A549 (cell line): ENCODE data around the gene RNF220. TPM values are rescaled to one million over a fixed set of nuclear protein-coding genes. Genes with fewer than 3 reads are reported as not detected.

Experiments
- ATAC-seq, 2 experiments: fragments of 200-7000 bp in 1 of 2; fragments of >200 bp in 1 of 2; cut with Nextera tagmentation in 1 of 2; cut with Tn5 transposase in 1 of 2; 3 replicates each; pipeline versions ENCODE4 v1.8.0 to v1.9.1; 2018 to 2020; ENCODE audit warnings: mild to moderate bottlenecking in 1 of 2, moderate library complexity in 1 of 2
- CTCF ChIA-PET: fragments of 300-600 bp; sonication (Branson Sonifier 250); formaldehyde crosslinking; extraction: SDS; loops from one replicate; lab custom pipeline; 2021; ENCODE audit warnings: antibody characterized with exemption, inconsistent platforms; lab: Yijun Ruan, JAX
- POLR2A ChIA-PET: fragments of 350-600 bp; formaldehyde crosslinking; extraction: SDS; loops from one replicate; lab custom pipeline; 2021; ENCODE audit warnings: antibody characterized with exemption, inconsistent platforms; lab: Yijun Ruan, JAX
- DNase-seq, 2 experiments: peaks; one replicate each; pipeline versions ENCODE4 v3.0.0 to v3.0.0-alpha.2; 2011 to 2016; ENCODE audit warnings: low read depth in 1 of 2, low spot score in 1 of 2
- FAIRE-seq: peaks from 2 replicates; lab custom pipeline; 2011; peaks lifted over from hg19 to GRCh38; lab: Jason Lieb, UNC
- H3K27ac ChIP-seq, 2 experiments: fragments of >200 bp; sonication (Bioruptor Twin); formaldehyde crosslinking; 3 replicates each; pipeline ENCODE4 v1.5.1; 2016 to 2017
- H3K4me1 ChIP-seq: fragments of >200 bp; sonication (Bioruptor Twin); formaldehyde crosslinking; 3 replicates; pipeline ENCODE4 v1.6.1; 2016
- H3K4me2 ChIP-seq: fragments of >200 bp; sonication (Bioruptor Twin); formaldehyde crosslinking; 3 replicates; pipeline ENCODE4 v1.6.1; 2016
- H3K4me3 ChIP-seq: fragments of >200 bp; sonication (Bioruptor Twin); formaldehyde crosslinking; 3 replicates; pipeline ENCODE4 v1.5.1; 2016
- H3K9me3 ChIP-seq: fragments of >200 bp; sonication (Bioruptor Twin); formaldehyde crosslinking; 3 replicates; pipeline ENCODE4 v1.6.1; 2016
- BHLHE40 ChIP-seq: IDR thresholded peaks from 2 replicates; pipeline ENCODE4 v1.6.1; 2012; ENCODE audit warnings: low read depth, low read length, inconsistent platforms
- CBX2 ChIP-seq: fragments of 200-600 bp; sonication (generic); IDR thresholded peaks from 2 replicates; pipeline ENCODE4 v1.6.1; 2016; ENCODE audit warnings: low read depth, mild to moderate bottlenecking, borderline replicate concordance
- CBX8 ChIP-seq: fragments of 200-600 bp; sonication (generic); IDR thresholded peaks from 2 replicates; pipeline ENCODE4 v1.6.1; 2016
- CEBPB ChIP-seq, 2 experiments: fragments of >200 bp in 1 of 2; sonication (Bioruptor Twin) in 1 of 2; formaldehyde crosslinking in 1 of 2; IDR thresholded peaks; 2 replicates each; pipeline ENCODE4 v1.6.1; 2012 to 2016
- CHD2 ChIP-seq: fragments of 150-350 bp; IDR thresholded peaks from 2 replicates; pipeline ENCODE4 v1.6.1; 2014; ENCODE audit warnings: low read length; ENCODE audit not compliant: partially characterized antibody
- CHD4 ChIP-seq: fragments of 200-600 bp; sonication (generic); IDR thresholded peaks from 2 replicates; pipeline ENCODE4 v1.6.1; 2016; ENCODE audit warnings: antibody characterized with exemption, mild to moderate bottlenecking, borderline replicate concordance
- E2F6 ChIP-seq: IDR thresholded peaks from 2 replicates; pipeline ENCODE4 v1.6.1; 2012; ENCODE audit warnings: low read depth, borderline replicate concordance
- EHF ChIP-seq: fragments of 250-450 bp; sonication (Bioruptor Pico); IDR thresholded peaks from 2 replicates; pipeline ENCODE4 v1.5.0; 2020; ENCODE audit warnings: mild to moderate bottlenecking
- EHMT2 ChIP-seq: fragments of 200-600 bp; sonication (generic); IDR thresholded peaks from 2 replicates; pipeline ENCODE4 v1.6.1; 2016; ENCODE audit warnings: antibody characterized with exemption, low read depth, mild to moderate bottlenecking, moderate library complexity
- ELK1 ChIP-seq: fragments of 150-350 bp; IDR thresholded peaks from 2 replicates; pipeline ENCODE4 v1.6.1; 2014; ENCODE audit warnings: low read depth, mild to moderate bottlenecking, low read length
- EP300 ChIP-seq, 2 experiments: fragments of >200 bp; sonication (Bioruptor Twin); formaldehyde crosslinking; IDR thresholded peaks; 2 replicates in 1 of 2; 3 replicates in 1 of 2; pipeline ENCODE4 v1.6.1; 2016 to 2017
- ESRRA ChIP-seq: fragments of 150-350 bp; IDR thresholded peaks from 2 replicates; pipeline ENCODE4 v1.6.1; 2014; ENCODE audit warnings: mild to moderate bottlenecking, low read length, borderline replicate concordance
- FOXS1 ChIP-seq: fragments of 250-450 bp; sonication (Bioruptor Pico); IDR thresholded peaks from 2 replicates; pipeline ENCODE4 v1.5.0; 2020; ENCODE audit warnings: mild to moderate bottlenecking, moderate library complexity
- GATA3 ChIP-seq: IDR thresholded peaks from 2 replicates; pipeline ENCODE4 v1.6.1; 2012; ENCODE audit warnings: borderline replicate concordance
- HDAC2 ChIP-seq: fragments of 200-600 bp; sonication (generic); IDR thresholded peaks from 2 replicates; pipeline ENCODE4 v1.6.1; 2016
- HEYL ChIP-seq: fragments of 250-450 bp; sonication (Bioruptor Pico); IDR thresholded peaks from 2 replicates; pipeline ENCODE4 v1.8.0; 2021; ENCODE audit warnings: mild to moderate bottlenecking, moderate library complexity
- HOXB5 ChIP-seq: fragments of 250-450 bp; sonication (Bioruptor Pico); IDR thresholded peaks from 2 replicates; pipeline ENCODE4 v1.5.0; 2020; ENCODE audit warnings: mild to moderate bottlenecking, moderate library complexity
- KDM1A ChIP-seq: fragments of 200-600 bp; sonication (generic); IDR thresholded peaks from 2 replicates; pipeline ENCODE4 v1.6.1; 2016; ENCODE audit warnings: low read depth, mild to moderate bottlenecking
- MAFK ChIP-seq: fragments of 450-650 bp; IDR thresholded peaks from 2 replicates; pipeline ENCODE4 v1.6.1; 2014; ENCODE audit not compliant: partially characterized antibody
- POLR2AphosphoS2 ChIP-seq: conservative IDR thresholded peaks from 2 replicates; pipeline ENCODE4 v1.6.1; 2012; ENCODE audit warnings: low read length, improper control_type of control experiment, inconsistent platforms
- RAD21 ChIP-seq, 2 experiments: fragments of >200 bp in 1 of 2; sonication (Bioruptor Twin) in 1 of 2; formaldehyde crosslinking in 1 of 2; IDR thresholded peaks in 1 of 2; conservative IDR thresholded peaks in 1 of 2; 2 replicates in 1 of 2; 3 replicates in 1 of 2; pipeline ENCODE4 v1.6.1; 2012 to 2018; ENCODE audit warnings: inconsistent platforms in 1 of 2
- RFX5 ChIP-seq: fragments of 450-650 bp; IDR thresholded peaks from 2 replicates; pipeline ENCODE4 v1.7.1; 2014; ENCODE audit warnings: antibody characterized with exemption, mild to moderate bottlenecking, moderate library complexity
- SREBF2 ChIP-seq: fragments of 450-650 bp; IDR thresholded peaks from 2 replicates; pipeline ENCODE4 v1.6.1; 2014; ENCODE audit warnings: mild to moderate bottlenecking, moderate library complexity
- ZC3H11A ChIP-seq: fragments of 450-650 bp; IDR thresholded peaks from 2 replicates; pipeline ENCODE4 v1.6.1; 2014; ENCODE audit warnings: antibody characterized with exemption, mild to moderate bottlenecking
- ZFP36 ChIP-seq: fragments of 450-650 bp; IDR thresholded peaks from 2 replicates; pipeline ENCODE4 v1.6.1; 2014; ENCODE audit warnings: borderline replicate concordance; ENCODE audit not compliant: partially characterized antibody
- WGBS: methylation state at CpG from one replicate; pipeline ENCODE4 v1.1.6; 2017; ENCODE audit errors: missing lambda C conversion rate; 5-methylcytosine and 5-hydroxymethylcytosine counted together
- polyA plus RNA-seq, 4 experiments: library from polyadenylated mRNA; depleted of rRNA in 3 of 4; stranded (reverse); fragments of >200 nt; fragmentation: RNase III in 1 of 4; extraction: RNeasy Plus Mini Kit Qiagen cat#74134 plus additional on column Dnase treatment in 1 of 4; gene quantifications; 2 replicates in 3 of 4; 3 replicates in 1 of 4; pipeline ENCODE4 v1.2.3, GENCODE V29; 2011 to 2017

Gene RNF220
- polyA plus RNA-seq, 2 of the 4 experiments (the other 2 are of a cell fraction), result 53.4 to 54.5 TPM

- no peak for ATAC-seq
- TF ChIP-seq MAFK, result no peak
- TF ChIP-seq HOXB5 (CRISPR knock-in tag), result no peak
- TF ChIP-seq BHLHE40, result no peak
- TF ChIP-seq CBX2, result no peak
- no peak for TF ChIP-seq RAD21 (conservative IDR thresholded peaks at IDR 0.05 in 1 of 2, IDR thresholded peaks at IDR 0.05 in 1 of 2)
- no peak for TF ChIP-seq EHF (CRISPR knock-in tag)
- TF ChIP-seq ZC3H11A, result no peak
- TF ChIP-seq GATA3, result no peak
- TF ChIP-seq EP300 (IDR thresholded peaks at IDR 0.05), result no peak
- TF ChIP-seq ESRRA, result no peak
- no peak for TF ChIP-seq ELK1
- no peak for TF ChIP-seq ZFP36
- TF ChIP-seq EHMT2, result no peak
- TF ChIP-seq, all 56 proteins: peak for 0
- FAIRE-seq (no peak), DNase-seq (no peak)
- H3K27ac ChIP-seq, result no peak overlapping the region
- H3K9me3 ChIP-seq, result no peaks in the 10 kb centered on the region
- H3K4me2 ChIP-seq, result no peak overlapping the region
- CTCF ChIA-PET, result interaction anchor here (1.0 kb wide), 1 partner anchor 12 kb away, joined by 3 read pairs; no protein-coding TSS in a partner anchor
- 83% methylated on average over 23 of the region's 23 CpGs for whole genome bisulfite sequencing
- H3K4me1 ChIP-seq, result no peaks in the 10 kb centered on the region
- POLR2A ChIA-PET, result no interaction called here
- no peak overlapping the region for H3K4me3 ChIP-seq
These were observed 118.8 kb downstream of the RNF220 start for GRCh38 chr1:44523593-44524591.

- 81% methylated on average over 20 of the region's 20 CpGs for WGBS
- ATAC-seq (no peak), FAIRE-seq (no peak), DNase-seq (no peak)
- POLR2A ChIA-PET, result no interaction called here
- CTCF ChIA-PET, result no interaction called here
- Histone ChIP-seq H3K4me3 (no peak overlapping the region), H3K4me2 (no peak overlapping the region), H3K27ac (no peak overlapping the region), H3K4me1 (no peaks in the 10 kb centered on the region), H3K9me3 (no peaks in the 10 kb centered on the region)
- TF ChIP-seq CBX8 (no peak), RFX5 (no peak), POLR2AphosphoS2 (no peak), CHD2 (no peak), HDAC2 (no peak), FOXS1 (no peak), CBX2 (no peak), SREBF2 (no peak), CEBPB (IDR thresholded peaks at IDR 0.05) (no peak), HEYL (CRISPR knock-in tag) (no peak), E2F6 (no peak), CHD4 (no peak), MAFK (no peak), KDM1A (no peak)
These were observed 119.8 kb downstream of the RNF220 start for GRCh38 chr1:44524655-44525500.
